Kidney epithelial cell (primary cell): ENCODE results near the gene STK4. TPM values are rescaled to one million over a fixed set of nuclear protein-coding genes. Genes with fewer than 3 reads are reported as not detected.

Experiments
- DNase-seq: peaks from one replicate; pipeline ENCODE4 v3.0.0-alpha.2; 2010; ENCODE audit warnings: low read depth
- H3K27me3 ChIP-seq: 2 replicates; pipeline ENCODE4 v1.6.0; 2011; ENCODE audit warnings: low read length; ENCODE audit not compliant: control insufficient read depth, insufficient read depth
- H3K36me3 ChIP-seq: 2 replicates; pipeline ENCODE4 v1.5.1; 2011; ENCODE audit warnings: low read length; ENCODE audit not compliant: control insufficient read depth, insufficient read depth
- H3K4me3 ChIP-seq: 2 replicates; pipeline ENCODE4 v1.5.1; 2011; ENCODE audit warnings: low read depth, mild to moderate bottlenecking, control low read depth, low read length
- CTCF ChIP-seq: IDR thresholded peaks from 2 replicates; pipeline ENCODE4 v1.5.1; 2011; ENCODE audit warnings: mild to moderate bottlenecking, moderate library complexity, low read length, control low read depth, inconsistent platforms; ENCODE audit not compliant: insufficient read depth, poor library complexity, severe bottlenecking
- total RNA-seq: library from RNA; depleted of rRNA; stranded (reverse); fragments of >200 nt; gene quantifications from 2 replicates; pipeline ENCODE4 v1.2.3, GENCODE V29; 2015

The STK4 gene
- total RNA-seq, 1 donor from 2014 or later: 27.1 TPM

- H3K4me3 ChIP-seq: no peak overlapping the region
- H3K27me3 ChIP-seq: no peaks in the 10 kb centered on the region
- no peak for DNase-seq
- no peaks in the 10 kb centered on the region for H3K36me3 ChIP-seq
- TF ChIP-seq CTCF: no peak
These were observed 145.0 kb downstream of the STK4 start for GRCh38 chr20:45111285-45111684.

- peak; percentile 60 for TF ChIP-seq CTCF
- Histone ChIP-seq H3K36me3 (no peaks in the 10 kb centered on the region), H3K27me3 (no peaks in the 10 kb centered on the region), H3K4me3 (no peak overlapping the region)
- no peak for DNase-seq
These were observed 145.6 kb downstream of the STK4 start for GRCh38 chr20:45111799-45112471.

- H3K4me3 ChIP-seq: no peak overlapping the region
- H3K36me3 ChIP-seq: no peaks in the 10 kb centered on the region
- H3K27me3 ChIP-seq: no peaks in the 10 kb centered on the region
- DNase-seq: no peak
- no peak for TF ChIP-seq CTCF
These were observed 146.4 kb downstream of the STK4 start for GRCh38 chr20:45112754-45113153.

GRCh38 chr20:45113865-45114264, 147.6 kb downstream of the STK4 start:
- H3K27me3 ChIP-seq: no peaks in the 10 kb centered on the region
- H3K4me3 ChIP-seq: no peak overlapping the region
- no peaks in the 10 kb centered on the region for H3K36me3 ChIP-seq
- no peak for TF ChIP-seq CTCF
- DNase-seq: no peak

- no peak for DNase-seq
- H3K36me3 ChIP-seq: no peaks in the 10 kb centered on the region
- H3K4me3 ChIP-seq: no peak within 1 kb of the TSS
- TF ChIP-seq CTCF: no peak
- no peaks in the 10 kb centered on the region for H3K27me3 ChIP-seq
These were observed 148.4 kb downstream of the STK4 start, which contains the start of gene WFDC5 for GRCh38 chr20:45114465-45115385. WFDC5 (minus strand) TSS chr20:45115174; CDS start chr20:45115083, 91 bp downstream.
